ENCODE data around the gene FGFR1OP2. TPM values are rescaled to one million over a fixed set of nuclear protein-coding genes. Genes with fewer than 3 reads are reported as not detected.

The FGFR1OP2 gene
- total and polyA plus RNA-seq, 2 of the 8 experiments (the other 6 are each of a cell fraction or from before 2014, with no cell fraction given), result 8.8 to 34.4 TPM

DNA sequence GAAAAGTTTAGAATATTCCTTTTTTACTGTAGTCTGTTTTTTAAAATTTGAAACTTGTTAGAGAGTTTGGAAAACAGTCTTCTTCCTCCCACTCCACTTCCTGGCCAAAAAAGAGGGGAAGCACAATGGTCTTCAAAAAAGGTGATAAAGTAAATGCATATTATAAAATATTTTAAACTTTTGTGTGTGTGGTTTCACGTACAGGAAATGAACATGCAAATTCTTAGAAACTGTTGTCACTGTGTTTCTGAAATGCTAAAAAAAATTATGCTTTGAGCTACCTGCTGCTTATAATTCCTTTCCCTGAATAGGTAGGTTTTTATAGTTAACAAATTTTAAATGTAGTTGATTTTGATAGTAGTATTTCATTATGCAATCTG is 2.9 kb downstream of the FGFR1OP2 start (continued):
- TF ChIP-seq, protein P1, sequence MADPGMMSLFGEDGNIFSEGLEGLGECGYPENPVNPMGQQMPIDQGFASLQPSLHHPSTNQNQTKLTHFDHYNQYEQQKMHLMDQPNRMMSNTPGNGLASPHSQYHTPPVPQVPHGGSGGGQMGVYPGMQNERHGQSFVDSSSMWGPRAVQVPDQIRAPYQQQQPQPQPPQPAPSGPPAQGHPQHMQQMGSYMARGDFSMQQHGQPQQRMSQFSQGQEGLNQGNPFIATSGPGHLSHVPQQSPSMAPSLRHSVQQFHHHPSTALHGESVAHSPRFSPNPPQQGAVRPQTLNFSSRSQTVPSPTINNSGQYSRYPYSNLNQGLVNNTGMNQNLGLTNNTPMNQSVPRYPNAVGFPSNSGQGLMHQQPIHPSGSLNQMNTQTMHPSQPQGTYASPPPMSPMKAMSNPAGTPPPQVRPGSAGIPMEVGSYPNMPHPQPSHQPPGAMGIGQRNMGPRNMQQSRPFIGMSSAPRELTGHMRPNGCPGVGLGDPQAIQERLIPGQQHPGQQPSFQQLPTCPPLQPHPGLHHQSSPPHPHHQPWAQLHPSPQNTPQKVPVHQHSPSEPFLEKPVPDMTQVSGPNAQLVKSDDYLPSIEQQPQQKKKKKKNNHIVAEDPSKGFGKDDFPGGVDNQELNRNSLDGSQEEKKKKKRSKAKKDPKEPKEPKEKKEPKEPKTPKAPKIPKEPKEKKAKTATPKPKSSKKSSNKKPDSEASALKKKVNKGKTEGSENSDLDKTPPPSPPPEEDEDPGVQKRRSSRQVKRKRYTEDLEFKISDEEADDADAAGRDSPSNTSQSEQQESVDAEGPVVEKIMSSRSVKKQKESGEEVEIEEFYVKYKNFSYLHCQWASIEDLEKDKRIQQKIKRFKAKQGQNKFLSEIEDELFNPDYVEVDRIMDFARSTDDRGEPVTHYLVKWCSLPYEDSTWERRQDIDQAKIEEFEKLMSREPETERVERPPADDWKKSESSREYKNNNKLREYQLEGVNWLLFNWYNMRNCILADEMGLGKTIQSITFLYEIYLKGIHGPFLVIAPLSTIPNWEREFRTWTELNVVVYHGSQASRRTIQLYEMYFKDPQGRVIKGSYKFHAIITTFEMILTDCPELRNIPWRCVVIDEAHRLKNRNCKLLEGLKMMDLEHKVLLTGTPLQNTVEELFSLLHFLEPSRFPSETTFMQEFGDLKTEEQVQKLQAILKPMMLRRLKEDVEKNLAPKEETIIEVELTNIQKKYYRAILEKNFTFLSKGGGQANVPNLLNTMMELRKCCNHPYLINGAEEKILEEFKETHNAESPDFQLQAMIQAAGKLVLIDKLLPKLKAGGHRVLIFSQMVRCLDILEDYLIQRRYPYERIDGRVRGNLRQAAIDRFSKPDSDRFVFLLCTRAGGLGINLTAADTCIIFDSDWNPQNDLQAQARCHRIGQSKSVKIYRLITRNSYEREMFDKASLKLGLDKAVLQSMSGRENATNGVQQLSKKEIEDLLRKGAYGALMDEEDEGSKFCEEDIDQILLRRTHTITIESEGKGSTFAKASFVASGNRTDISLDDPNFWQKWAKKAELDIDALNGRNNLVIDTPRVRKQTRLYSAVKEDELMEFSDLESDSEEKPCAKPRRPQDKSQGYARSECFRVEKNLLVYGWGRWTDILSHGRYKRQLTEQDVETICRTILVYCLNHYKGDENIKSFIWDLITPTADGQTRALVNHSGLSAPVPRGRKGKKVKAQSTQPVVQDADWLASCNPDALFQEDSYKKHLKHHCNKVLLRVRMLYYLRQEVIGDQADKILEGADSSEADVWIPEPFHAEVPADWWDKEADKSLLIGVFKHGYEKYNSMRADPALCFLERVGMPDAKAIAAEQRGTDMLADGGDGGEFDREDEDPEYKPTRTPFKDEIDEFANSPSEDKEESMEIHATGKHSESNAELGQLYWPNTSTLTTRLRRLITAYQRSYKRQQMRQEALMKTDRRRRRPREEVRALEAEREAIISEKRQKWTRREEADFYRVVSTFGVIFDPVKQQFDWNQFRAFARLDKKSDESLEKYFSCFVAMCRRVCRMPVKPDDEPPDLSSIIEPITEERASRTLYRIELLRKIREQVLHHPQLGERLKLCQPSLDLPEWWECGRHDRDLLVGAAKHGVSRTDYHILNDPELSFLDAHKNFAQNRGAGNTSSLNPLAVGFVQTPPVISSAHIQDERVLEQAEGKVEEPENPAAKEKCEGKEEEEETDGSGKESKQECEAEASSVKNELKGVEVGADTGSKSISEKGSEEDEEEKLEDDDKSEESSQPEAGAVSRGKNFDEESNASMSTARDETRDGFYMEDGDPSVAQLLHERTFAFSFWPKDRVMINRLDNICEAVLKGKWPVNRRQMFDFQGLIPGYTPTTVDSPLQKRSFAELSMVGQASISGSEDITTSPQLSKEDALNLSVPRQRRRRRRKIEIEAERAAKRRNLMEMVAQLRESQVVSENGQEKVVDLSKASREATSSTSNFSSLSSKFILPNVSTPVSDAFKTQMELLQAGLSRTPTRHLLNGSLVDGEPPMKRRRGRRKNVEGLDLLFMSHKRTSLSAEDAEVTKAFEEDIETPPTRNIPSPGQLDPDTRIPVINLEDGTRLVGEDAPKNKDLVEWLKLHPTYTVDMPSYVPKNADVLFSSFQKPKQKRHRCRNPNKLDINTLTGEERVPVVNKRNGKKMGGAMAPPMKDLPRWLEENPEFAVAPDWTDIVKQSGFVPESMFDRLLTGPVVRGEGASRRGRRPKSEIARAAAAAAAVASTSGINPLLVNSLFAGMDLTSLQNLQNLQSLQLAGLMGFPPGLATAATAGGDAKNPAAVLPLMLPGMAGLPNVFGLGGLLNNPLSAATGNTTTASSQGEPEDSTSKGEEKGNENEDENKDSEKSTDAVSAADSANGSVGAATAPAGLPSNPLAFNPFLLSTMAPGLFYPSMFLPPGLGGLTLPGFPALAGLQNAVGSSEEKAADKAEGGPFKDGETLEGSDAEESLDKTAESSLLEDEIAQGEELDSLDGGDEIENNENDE (IDR thresholded peaks at IDR 0.05; ENCODE audit: insufficient replicate concordance, low read length), result no peak
- TF ChIP-seq TAF1 (IDR thresholded peaks at IDR 0.05; ENCODE audit: low read depth, low read length) (no peak), CTCF (IDR thresholded peaks at IDR 0.05; ENCODE audit: control extremely low read depth in 1 of 3, insufficient read depth in 1 of 3, low read depth in 1 of 3, low read length in 3 of 3) (no peak), BACH1 (IDR thresholded peaks at IDR 0.05; ENCODE audit: low read length) (no peak), RBBP5 (IDR thresholded peaks at IDR 0.05; ENCODE audit: borderline replicate concordance, low read depth, low read length) (no peak), FOSL1 (IDR thresholded peaks at IDR 0.05; ENCODE audit: insufficient read depth, low read depth, low read length) (no peak), KDM1A (IDR thresholded peaks at IDR 0.05; ENCODE audit: borderline replicate concordance, low read length) (no peak), GABPA (IDR thresholded peaks at IDR 0.05; ENCODE audit: borderline replicate concordance, insufficient read depth, low read length) (no peak), TEAD4 (IDR thresholded peaks at IDR 0.05; ENCODE audit: low read depth, low read length) (no peak)
